HCT116 (cell line): Measurements from ENCODE around the gene MAPKAPK3.

Experiments
- CEBPB ChIP-seq: IDR thresholded peaks from 2 replicates; pipeline ENCODE4 v1.6.1; 2012; ENCODE audit warnings: low read depth
- CTCF ChIP-seq, 3 experiments: fragments of 200-600 bp in 1 of 3; sonication (generic) in 1 of 3; IDR thresholded peaks in 2 of 3; conservative IDR thresholded peaks in 1 of 3; 2 replicates each; pipeline ENCODE4 v1.5.1; 2012 to 2017; ENCODE audit warnings: low read depth in 2 of 3, low read length in 2 of 3, antibody characterized with exemption in 1 of 3, borderline replicate concordance in 1 of 3, control low read depth in 1 of 3, mild to moderate bottlenecking in 1 of 3, mixed read lengths in 1 of 3, mixed run types in 1 of 3, moderate library complexity in 1 of 3; ENCODE audit not compliant: insufficient read depth in 1 of 3
- EGR1 ChIP-seq: IDR thresholded peaks from 2 replicates; pipeline ENCODE4 v1.6.1; 2012; ENCODE audit warnings: low read depth
- EZH2phosphoT487 ChIP-seq: fragments of 200-600 bp; IDR thresholded peaks from 2 replicates; pipeline ENCODE4 v1.6.1; 2018; ENCODE audit warnings: antibody characterized with exemption, borderline replicate concordance
- POLR2A ChIP-seq: IDR thresholded peaks from 2 replicates; pipeline ENCODE4 v1.7.0; 2011; ENCODE audit warnings: borderline replicate concordance; ENCODE audit not compliant: insufficient read depth, insufficient read length; ENCODE audit errors: extremely low read depth
- POLR2AphosphoS5 ChIP-seq: IDR thresholded peaks from 2 replicates; pipeline ENCODE4 v1.6.1; 2011; ENCODE audit warnings: mild to moderate bottlenecking, low read depth, low read length, moderate library complexity
- SIN3A ChIP-seq: IDR thresholded peaks from 2 replicates; pipeline ENCODE4 v1.6.1; 2012; ENCODE audit warnings: low read depth
- TCF7L2 ChIP-seq: IDR thresholded peaks from 2 replicates; pipeline ENCODE4 v1.7.0; 2011; ENCODE audit warnings: borderline replicate concordance, inconsistent platforms; ENCODE audit not compliant: insufficient read depth, insufficient read length; ENCODE audit errors: extremely low read depth
- YY1 ChIP-seq: IDR thresholded peaks from 2 replicates; pipeline ENCODE4 v1.6.1; 2011; ENCODE audit warnings: low read length, low read depth, moderate library complexity, mild to moderate bottlenecking; ENCODE audit not compliant: insufficient replicate concordance; ENCODE audit errors: extremely low read depth
- ZBTB33 ChIP-seq: IDR thresholded peaks from 2 replicates; pipeline ENCODE4 v1.6.1; 2011; ENCODE audit warnings: mild to moderate bottlenecking, low read length, moderate library complexity; ENCODE audit not compliant: insufficient replicate concordance; ENCODE audit errors: extremely low read depth
- ZFX ChIP-seq: fragments of 450-650 bp; IDR thresholded peaks from 2 replicates; pipeline ENCODE4 v1.6.1; 2017

- TF ChIP-seq CTCF (IDR thresholded peaks at IDR 0.05 in 2 of 3, conservative IDR thresholded peaks at IDR 0.05 in 1 of 3; ENCODE audit: borderline replicate concordance in 1 of 3, insufficient read depth in 1 of 3, low read depth in 2 of 3, low read length in 2 of 3), result no peak
- no peak for TF ChIP-seq YY1
- no peak for TF ChIP-seq CEBPB
- no peak for TF ChIP-seq POLR2AphosphoS5
- TF ChIP-seq EGR1, result no peak
- no peak for TF ChIP-seq SIN3A
- TF ChIP-seq ZBTB33, result no peak
- TF ChIP-seq EZH2phosphoT487, result no peak
- no peak for TF ChIP-seq TCF7L2
- no peak for TF ChIP-seq POLR2A
- TF ChIP-seq ZFX, result no peak
These were observed 44.4 kb downstream of the MAPKAPK3 start for GRCh38 chr3:50661321-50661837.
